HG03521 (cell line): Measurements from ENCODE around the gene FBXL22.
"Not testable (repeated sequence)": the region's sequence is repeated elsewhere in the genome, so short reads cannot be mapped to it uniquely, and the experiment has no call there.

Source experiments
- ATAC-seq: cut with Tn5 transposase; IDR thresholded peaks from one replicate; pipeline ENCODE4 v1.9.1; 2021; ENCODE audit warnings: mild to moderate bottlenecking, moderate library complexity; ENCODE audit not compliant: unreplicated experiment

FBXL22 gene

GRCh38 chr15:63610209-63610841, 13.1 kb downstream of the FBXL22 start:
- ATAC-seq: peak; percentile 60

DNA sequence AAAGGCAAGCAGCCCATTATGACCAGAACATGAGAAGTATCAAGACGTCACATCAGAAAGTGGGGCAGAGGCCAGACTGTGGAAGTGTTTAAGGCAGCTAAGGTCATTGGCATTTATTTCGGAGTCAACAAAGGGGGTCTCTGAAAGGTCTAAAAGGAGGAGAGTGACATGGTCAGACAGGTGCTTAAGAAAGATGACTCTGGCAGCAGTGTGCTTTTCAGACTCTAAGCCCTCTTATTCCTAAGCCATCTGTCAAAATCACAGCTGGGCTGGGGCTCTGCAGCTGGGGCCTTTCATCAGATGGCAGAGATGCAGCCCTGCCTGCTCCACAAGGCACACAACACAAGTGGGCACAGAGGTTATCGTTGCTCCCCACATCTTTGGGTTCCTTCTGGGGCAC, 14.0 kb downstream of the FBXL22 start:
- no peak for ATAC-seq

- ATAC-seq: no peak
Observed at GRCh38 chr15:63612300-63612699, 15.1 kb downstream of the FBXL22 start.

- no peak for ATAC-seq
Observed at GRCh38 chr15:63615935-63616334, 18.7 kb downstream of the FBXL22 start.

- ATAC-seq: not testable (repeated sequence)
Observed at GRCh38 chr15:63617147-63617546, 20.0 kb downstream of the FBXL22 start.

GRCh38 chr15:63617627-63618026, 20.4 kb downstream of the FBXL22 start:
- ATAC-seq: not testable (repeated sequence)

DNA sequence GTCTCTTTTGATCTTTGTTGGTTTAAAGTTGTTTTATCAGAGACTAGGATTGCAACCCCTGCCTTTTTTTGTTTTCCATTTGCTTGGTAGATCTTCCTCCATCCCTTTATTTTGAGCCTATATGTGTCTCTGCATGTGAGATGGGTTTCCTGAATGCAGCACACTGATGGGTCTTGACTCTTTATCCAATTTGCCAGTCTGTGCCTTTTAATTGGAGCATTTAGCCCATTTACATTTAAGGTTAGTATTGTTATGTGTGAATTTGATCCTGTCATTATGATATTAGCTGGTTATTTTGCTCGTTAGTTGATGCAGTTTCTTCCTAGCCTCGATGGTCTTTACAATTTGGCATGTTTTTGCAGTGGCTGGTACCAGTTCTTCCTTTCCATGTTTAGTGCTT, 23.6 kb downstream of the FBXL22 start:
- not testable (repeated sequence) for ATAC-seq

GRCh38 chr15:63623232-63623969, 26.2 kb downstream of the FBXL22 start:
- no peak for ATAC-seq

DNA sequence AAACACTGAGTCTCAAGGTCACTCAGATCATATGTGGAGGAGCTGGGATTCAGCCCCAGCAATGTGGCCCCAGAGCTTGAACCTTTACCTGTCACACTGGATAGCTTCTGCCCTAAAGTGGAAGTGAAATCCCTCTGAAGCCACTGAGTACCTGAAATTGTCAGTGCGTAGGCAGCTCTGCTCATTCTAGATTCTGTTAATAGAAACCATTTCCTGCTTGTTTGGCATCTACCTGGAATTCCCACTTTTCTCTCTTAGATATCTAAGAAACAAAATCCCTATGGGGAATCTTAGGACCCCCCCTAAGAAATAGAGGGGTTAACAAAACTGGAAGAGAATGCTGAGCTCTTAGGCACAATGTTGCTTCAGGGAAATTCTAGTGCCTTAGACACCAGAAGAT, 29.8 kb downstream of the FBXL22 start:
- no peak for ATAC-seq

DNA sequence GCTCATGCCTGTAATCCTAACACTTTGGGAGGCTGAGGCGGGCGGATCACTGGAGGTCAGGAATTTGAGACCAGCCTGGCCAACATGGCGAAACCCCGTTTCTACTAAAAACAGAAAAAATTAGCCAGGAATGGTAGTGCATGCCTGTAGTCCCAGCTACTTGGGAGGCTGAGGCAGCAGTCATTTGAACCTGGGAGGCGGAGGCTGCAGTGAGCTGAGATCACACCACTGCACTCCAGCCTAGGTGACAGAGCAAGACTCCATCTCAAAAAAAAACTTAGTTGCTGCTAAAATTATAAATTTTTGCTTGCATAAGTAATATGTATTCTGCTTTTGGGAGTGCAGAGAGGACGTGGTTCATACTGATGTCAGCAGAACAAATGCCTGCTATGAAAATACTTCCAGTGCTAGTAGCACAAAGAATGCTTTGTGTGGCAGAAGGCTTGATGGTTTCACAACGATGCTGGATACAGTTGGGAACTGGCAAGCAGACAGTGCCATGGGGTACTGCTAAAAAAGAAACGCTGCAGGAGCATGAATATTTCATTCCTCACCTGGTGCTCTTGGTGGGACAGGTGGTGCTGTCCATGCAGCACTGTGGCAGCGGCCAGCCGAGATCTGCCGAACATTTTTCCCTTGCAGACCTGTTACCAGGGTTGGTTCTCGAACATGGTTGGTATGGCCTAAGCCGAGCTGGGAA, 31.1 kb downstream of the FBXL22 start:
- no peak for ATAC-seq

GRCh38 chr15:63630036-63630751, 33.0 kb downstream of the FBXL22 start:
- no peak for ATAC-seq

DNA sequence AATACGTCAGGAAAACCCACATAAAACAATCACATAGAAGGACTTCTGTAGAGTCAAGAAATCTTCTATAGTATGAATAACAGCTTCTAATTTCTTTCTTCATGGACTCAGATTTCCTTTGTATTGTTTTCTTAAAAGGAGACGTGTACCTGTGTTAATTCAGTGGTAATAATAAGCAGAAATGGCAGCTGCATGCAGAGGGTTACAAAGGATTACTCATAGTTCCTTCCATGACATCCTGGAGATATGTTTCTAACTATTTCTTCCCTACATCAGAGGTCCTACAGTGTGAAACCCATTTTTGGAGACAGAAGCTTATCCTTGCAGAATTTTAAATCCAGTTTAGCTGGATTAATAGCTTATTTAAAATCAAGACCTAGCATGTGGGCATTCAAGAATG, 36.1 kb downstream of the FBXL22 start:
- no peak for ATAC-seq

DNA sequence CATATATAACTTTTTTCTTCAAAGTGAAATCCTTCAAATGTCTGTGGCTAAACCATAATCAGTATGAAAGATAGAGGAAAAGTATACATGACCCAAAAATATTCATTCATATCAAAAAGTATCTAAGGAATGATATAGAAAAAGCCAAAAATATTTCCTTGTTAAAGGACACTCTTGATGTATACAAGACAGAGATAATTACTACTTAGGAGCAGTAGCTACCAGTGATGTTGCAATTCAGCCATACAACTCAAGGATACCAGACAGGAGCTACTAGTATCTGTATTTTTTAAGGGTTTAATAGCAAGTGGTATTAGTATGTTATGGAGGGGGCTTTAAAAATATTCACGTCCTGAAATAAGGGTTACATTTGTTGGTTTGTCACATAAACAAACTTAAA, 37.0 kb downstream of the FBXL22 start:
- ATAC-seq: no peak

- no peak for ATAC-seq
Observed at GRCh38 chr15:63636518-63637061, 39.4 kb downstream of the FBXL22 start.

GRCh38 chr15:63638839-63639238, 41.7 kb downstream of the FBXL22 start:
- no peak for ATAC-seq

DNA sequence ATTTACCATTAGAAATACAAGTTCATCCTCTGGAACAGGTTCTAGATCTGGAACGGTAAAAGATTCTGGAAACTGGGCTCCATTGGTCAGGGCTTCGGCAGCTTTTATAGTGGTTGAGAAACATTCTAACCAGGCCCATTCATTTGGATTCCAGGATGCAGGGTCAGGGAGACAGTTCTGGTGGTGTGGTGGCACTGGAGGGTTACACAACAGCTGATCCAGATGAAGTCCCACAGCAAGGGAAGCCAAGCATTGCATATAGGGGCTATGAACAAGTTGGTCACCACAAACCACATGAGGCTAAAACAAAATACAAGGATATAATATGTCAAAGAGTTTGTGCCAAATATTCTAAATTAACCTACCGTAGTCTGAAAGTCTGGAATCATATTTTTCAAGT, 43.0 kb downstream of the FBXL22 start:
- no peak for ATAC-seq
